HS-27A (cell line): Measurements from ENCODE around the gene TST.

Experiments used
- DNase-seq: peaks from one replicate; pipeline ENCODE4 v3.0.0-alpha.2; 2012; ENCODE audit warnings: low read depth, missing footprints

Gene TST

DNA sequence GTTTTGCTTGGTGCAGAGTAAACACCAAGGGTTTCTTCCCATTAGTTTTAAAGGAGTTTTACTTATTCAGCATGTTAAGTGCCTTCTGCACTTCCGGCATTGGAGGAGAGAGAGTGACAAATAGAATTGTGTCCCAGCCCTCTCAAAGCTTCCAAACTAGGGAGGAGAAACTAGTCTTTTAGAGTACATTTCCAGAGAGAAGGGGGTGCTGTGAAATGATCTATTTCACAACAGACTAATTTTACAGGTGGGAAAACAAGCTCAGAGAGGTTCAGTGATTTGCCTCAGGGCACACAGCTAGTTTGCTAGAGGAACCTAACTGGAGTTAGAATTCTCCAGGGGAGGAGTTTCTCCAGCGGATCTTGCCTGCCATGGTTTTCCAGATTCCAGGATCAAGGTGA, 12.9 kb upstream of the TST start:
- no peak for DNase-seq

DNA sequence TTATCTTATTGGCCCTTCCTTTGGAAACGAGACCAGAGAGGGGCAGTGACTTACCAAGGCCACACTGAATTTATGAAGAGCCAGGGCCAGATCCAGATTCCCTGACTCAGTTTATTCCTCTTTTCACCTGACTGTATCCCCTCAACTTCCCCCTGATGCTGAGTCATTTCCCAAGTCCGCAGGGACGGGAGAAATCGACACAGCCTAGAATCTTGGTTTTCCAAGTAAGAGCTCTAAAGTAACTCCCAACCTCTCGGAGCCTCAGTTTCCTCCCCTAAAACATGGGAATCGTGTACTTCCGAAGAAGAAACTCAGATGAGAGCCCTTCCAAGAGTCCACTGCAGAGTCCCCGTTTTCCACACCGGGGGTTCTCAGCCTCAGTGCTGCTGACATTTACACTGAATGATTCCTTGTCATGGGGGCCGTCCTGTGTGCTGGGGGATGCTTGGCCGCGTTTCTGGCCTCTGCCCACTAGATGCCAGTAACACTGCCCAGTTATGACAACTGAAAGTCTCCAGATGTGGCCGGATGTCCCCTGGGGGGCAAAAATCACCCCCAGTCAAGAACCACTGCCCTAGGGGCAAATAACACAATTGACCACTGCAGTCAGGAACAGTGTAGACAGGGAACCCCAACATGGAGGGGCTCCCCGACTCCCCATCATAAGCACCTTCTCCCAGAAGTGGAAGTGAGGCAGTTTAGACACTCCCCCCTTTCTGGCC, 11.5 kb upstream of the TST start:
- DNase-seq = no peak

DNA sequence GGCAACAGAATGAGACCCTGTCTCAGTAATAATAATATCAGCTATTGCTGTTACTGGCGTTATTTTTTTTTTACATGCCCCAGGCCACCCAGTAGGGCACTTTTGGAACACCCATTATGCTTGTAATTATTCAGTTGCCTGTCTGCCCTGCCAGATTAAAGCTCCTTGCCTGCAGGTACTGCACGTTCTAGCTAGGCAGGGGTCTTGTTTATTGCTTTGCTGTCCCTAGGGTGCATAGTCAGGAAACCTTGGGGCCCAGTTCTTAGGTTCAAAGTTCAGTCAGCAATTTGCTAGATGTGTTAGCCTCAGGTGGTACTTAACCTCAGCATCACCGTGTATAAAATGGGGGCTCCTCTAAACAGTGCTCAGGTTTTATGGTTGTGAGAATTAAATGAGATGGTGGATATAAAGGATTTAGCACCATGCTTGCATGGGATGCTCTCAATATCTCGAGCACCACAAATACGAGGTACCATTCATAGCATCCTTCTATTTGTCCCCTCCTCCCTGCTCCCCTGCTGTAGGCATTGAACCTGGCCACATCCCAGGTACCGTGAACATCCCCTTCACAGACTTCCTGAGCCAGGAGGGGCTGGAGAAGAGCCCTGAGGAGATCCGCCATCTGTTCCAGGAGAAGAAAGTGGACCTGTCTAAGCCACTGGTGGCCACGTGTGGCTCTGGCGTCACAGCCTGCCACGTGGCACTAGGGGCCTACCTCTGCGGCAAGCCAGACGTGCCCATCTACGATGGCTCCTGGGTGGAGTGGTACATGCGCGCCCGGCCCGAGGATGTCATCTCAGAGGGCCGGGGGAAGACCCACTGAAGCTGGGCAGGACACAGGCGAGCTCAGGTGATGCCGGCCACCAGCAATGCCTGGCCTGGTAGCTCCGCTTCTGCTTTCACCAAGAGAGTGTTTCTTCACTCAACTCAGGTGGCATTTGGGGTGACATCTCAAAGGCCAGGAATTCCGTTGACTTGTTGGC, 9.7 kb upstream of the TST start:
- no peak for DNase-seq

DNA sequence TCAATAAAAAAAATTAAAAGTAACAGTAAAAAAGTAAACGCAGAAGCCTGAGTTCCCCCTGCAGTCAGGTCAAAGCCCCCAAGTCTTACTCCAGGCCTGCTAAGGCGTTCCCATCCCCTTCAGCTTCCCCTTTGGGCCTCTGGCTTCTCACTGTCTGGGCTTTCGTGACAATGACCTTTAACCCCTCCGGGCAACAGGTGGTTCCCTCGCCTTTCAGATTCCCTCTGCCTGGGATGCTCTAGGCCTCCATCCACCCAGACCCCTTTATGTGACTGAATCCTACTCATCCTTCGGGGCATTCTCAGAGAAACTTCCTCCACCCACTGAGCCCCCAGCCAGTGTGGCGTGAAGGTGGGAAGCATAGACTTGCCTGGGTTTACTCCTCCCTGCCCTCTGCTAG, 8.3 kb upstream of the TST start:
- DNase-seq = no peak

DNA sequence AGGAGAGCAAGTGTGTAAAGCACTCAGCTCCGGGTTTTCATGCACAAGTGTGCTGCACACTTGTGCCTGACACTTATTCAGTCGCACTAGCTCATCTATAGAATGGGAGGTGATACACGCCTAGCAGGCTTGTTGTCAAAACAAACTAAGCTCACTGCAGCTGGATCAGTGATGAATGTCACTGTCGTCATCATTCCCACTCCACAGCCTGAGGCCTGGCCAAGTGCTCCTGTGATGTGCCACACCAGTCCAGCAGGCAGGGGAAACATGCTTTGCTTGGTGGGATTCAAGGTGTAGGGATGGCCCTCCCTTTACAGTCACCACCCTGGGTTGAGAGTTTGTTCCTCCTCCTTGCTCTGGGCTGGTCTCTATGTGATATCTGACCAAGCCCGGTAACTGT, 7.1 kb upstream of the TST start:
- DNase-seq = no peak

DNA sequence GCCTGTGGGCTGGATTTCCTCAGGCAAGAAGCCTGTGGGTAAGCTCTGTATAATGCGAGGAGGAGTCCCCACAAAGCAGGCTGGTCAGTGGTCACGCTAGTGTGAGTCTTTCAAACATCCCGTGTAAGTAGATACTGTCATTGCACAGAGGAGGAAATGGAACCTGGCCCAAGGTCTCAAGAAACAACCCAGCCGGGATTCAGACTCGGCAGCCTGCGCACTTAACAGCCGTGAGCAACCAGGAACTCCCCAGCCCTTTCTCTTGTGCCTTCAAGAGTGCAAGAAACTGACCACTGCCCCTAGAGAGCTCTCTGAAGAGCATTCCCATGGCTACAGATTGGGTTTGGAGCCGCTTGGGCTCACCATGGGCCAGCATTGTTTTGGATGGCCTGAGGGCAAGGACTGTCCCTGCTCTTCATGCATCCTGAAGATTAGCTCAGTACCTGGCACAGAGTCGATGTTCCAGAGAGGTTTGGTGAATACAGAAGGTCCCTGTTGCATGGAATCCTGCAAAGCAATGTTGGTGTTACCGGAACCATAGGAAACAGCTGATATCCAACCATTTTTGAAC, 6.3 kb upstream of the TST start:
- no peak for DNase-seq

DNA sequence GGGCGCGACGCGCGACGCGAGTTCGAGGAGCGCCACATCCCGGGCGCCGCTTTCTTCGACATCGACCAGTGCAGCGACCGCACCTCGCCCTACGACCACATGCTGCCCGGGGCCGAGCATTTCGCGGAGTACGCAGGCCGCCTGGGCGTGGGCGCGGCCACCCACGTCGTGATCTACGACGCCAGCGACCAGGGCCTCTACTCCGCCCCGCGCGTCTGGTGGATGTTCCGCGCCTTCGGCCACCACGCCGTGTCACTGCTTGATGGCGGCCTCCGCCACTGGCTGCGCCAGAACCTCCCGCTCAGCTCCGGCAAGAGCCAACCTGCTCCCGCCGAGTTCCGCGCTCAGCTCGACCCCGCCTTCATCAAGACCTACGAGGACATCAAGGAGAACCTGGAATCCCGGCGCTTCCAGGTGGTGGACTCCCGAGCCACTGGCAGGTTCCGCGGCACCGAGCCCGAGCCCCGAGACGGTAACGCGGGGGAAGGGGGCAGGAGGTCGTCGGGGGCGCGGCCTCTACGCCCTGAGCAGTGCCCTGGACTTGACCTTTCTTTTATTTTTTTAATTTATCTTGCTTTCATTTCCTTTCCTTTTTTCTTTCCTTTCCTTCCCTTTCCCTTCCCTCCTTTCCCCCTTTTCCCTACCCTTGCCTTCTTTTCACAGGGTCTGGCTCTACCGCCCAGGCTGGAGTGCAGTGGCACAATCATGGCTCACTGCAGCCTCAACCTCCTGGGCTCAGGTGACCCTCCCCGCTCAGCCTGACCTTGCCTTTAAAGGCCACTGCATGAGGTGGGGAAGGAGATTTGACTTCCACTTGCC, 5.3 kb upstream of the TST start:
- no peak for DNase-seq

DNA sequence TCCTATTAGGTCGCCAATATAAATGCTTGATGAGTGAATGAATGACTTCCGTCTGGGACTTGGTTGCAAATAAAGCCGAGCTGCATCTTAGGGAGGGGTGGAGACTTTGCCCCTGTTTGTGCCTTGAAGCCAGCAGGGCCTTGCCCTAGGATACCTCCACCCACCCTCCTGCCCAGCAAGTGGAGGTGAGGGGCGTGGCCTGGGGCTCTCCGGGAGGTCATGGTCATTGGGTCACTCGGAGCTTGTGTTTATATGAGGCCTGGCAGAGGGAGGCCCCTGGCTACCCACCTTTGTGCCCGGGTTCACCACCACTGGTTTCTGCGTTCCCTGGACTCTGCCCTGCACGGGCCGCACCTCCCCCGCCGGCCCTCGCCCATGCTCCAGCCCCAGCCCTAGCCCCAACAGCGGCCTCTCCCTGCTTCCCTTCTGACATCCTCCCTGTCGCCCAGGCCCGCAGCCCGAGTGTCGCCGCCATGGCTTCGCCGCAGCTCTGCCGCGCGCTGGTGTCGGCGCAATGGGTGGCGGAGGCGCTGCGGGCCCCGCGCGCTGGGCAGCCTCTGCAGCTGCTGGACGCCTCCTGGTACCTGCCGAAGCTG, 4.6 kb upstream of the TST start:
- DNase-seq = no peak

DNA sequence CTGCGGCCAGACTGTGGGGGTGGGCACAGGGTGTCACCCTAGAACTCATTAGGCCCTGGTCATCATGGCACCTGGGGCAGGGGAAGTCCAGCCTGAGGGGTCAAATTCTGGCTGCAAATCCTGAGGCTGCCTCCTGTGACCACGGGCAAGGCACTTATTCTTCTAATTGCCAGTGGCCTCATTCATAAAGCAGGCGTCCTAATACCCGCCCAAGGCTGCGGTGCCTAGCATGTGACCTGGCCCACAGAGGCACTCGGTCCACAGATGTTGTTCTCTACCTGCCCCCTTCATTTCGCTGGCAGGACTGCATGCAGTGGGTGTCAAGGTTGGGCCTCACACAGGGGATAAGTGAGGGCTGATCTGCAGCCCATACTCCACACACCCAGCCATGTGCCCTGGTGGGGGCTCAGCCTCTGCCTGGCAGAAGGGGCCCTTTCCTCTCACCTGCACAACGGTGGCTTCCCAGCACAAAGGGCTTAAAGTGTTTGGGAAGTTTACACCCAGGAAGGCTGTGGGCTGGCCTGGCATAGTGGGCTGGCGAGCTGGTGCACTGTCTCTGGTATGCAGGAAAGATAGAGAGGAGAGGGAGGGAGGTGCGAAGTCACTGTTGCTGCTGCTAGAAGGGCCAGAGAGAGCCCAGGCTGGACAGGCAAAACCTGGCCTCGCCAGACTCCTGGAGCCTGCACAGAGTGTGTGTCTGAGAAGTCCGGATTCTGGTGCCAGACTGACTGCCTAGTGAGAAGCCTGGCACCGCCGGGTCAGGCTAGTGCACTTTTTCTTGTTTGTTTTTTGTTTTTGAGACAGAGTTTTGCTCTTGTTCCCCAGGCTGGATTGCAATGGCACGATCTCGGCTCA, 3.5 kb upstream of the TST start:
- no peak for DNase-seq

DNA sequence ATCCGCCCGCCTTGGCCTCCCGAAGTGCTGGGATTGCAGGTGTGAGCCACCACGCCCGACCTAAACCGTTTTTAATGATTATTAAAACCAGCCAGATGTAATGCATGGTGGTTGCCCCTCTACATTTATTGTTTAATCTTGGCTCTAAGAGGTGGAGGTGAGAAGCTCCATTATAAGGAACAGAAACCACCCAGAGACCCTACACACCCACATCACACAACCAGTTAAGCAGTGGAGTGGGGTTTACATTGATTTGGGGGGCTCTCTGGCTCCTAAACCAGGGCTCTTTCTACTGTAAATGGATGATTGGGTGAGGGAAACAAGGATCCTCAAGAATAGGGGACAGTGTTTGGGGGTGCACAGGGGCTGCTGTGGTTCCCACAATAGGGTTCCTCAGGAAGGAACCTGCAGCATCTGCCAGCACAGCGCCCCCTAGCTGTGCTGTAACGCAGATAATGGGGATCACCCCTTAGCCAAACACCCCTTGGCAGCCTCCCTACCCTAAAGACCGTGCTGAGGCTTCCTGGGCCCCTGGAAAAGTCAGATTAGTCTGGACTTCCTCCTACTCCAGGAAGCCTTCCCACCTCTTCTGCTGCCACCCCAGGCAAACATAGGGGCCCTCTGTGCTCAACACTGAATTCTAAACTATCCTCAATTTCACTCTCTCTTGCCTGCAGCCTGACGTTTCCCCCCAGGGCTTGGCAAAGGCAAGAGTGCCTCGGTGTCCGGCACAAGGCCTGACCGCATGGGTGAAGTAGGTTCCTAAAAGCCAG, 2.6 kb upstream of the TST start:
- DNase-seq = no peak

DNA sequence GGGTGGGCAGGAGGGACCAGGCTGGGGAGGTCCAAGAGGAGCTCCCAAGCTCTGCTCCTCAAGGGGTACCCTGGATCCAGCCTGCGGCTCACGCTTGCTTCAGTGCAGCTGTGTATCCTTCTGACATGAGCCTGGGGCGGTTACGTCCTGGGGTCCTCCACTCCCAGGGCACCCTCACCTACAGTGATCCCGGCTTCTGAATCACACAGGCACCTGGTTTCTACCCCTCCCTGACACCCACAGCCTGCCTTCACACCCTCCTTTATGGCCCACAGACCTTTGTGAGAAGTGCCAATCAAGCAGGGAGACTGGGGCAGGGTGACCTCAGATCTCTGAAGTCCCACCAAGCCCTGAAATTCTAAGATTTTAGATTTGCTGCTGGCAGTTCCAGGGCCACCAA, 1.8 kb upstream of the TST start:
- no peak for DNase-seq

DNA sequence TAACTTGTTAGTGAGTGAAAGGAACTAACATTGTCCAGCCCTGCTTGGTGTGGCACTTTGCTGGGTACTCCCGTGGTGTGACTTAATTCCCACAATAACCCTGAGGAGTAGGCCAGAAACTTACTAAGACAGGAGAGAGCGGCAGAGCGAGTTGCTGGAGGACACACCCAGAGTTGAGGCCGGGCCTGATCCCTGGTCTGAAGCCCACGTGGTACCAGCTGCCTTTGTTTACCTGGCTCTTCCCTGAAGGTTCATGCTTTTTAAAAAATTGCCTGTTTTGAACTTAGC, 889 bp upstream of the TST start:
- peak; percentile 20 for DNase-seq

DNA sequence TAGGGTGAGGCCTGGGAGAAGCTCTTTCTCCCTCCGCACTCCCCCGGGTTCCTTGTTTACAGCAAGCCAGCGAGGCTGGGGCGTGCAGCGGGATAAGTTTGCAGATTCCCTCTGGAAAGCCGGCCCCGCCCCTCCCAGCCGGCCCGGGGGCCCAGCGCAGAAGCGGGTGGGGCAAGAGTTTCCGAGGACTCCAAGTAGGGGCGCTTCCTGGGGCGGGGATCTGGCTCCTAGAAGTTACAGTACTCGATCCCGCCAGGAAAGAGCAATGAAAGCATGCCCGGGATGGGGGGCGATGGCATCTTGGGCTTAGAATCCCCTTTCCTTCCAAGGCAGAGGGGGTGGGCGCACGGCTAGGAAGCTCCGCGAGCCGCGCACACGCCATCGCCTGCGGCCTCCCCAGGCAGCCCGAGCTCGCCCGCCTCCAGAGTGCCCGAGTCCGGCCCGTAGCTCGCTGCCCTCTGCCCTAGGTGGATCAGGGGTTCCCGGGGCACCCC, 385 bp downstream of the TST start:
- DNase-seq = no peak

DNA sequence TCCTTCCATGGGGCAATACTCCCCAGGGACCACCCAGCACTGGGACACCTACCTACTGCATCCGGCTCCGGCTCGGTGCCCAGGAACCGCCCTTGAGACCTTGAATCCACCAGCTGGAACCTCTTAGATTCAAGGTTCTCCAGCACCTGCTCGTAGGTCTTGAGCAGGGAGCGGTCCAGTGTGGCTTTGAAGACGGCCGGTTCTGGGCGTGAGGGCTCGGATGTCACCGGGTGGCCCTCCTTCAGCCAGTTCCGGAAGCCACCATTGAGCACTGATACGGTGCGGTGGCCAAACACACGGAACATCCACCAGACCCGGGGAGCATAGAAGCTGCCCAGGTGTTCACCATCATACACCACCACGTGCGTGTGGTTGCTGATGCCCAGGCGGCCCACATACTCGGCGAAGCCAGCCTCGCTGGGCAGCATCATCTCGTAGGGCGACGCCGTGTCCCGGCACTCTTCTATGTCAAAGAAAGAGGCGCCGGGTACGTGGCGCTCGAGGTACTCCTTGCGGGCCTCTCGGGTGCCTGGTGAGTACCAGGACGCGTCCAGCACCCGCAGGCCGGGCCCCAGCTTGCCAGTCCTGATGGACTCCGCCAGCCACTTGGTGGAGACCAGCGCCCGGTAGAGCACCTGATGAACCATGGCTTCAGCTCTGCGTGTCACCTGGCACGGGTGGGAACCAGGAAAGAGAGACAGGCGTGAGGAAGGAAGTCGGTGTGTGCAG, 997 bp downstream of the TST start:
- DNase-seq = no peak

DNA sequence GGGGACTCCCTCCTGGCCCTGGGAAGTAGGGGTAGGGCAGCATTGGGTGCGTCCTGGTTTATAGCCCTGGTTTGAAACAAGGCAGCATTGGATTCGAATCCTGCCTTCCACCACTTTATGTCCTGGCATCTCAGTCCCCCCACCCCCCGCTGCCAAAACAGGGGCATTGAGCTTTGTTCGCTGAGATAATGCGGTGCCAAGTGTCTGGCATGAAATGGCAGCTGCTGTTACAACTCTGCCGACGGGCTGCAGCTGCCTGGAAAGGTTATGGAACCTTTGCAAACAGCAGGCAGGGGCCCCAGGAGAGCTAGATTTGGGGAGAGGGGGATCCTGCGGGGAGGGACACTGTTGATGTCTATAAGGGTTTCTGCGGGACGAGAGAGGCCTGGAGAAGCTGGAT, 1.9 kb downstream of the TST start:
- DNase-seq = no peak

DNA sequence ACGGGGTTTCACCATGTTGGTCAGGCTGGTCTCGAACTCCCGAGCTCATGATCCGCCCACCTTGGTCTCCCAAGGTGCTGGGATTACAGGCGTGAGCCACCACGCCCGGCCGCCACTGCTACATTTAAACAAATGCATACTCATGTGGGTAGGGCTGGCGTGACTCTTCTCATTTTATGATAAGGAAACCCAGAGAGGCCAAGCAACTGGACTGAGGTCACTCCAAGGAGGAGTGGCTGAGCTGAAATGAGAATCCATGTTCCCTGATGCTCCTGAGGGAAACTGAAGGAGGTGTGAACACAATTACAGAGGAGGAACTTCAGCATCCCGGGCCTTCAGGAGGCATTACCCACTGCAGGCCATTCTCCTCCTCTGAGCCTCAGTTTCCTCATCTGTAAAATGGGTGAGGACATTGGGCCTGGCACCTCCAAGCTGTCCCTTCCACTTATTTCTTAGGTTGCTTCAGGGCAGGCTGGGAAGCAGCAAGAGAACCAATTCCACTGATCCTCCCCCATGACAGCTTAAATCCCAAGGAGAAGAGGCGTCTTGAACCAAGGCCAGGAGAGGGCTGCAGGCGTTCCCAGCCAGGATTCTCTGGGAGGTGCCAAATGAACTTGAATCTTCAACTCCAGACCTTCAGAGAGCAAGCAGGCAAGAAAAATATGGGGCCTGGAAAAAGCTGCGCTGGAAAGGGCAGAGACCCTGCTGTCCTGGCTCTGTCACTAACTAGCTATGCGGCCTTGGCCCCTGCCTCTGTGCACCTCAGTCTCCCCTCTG, 2.9 kb downstream of the TST start:
- no peak for DNase-seq

DNA sequence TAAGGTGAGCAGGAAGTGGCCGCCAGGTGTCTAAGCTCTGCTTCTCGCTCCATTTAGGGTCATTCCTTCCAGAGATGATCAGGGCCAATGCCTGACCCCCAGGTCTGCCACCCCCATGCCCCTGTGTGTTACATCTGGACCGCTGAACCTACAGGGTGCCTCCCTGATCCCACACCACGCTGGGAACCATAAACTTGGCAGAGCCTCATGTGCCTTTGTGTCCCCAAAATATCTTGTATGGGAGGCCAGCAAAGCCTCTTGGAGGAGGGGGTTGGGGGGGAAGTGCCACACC, 3.7 kb downstream of the TST start:
- DNase-seq = no peak

DNA sequence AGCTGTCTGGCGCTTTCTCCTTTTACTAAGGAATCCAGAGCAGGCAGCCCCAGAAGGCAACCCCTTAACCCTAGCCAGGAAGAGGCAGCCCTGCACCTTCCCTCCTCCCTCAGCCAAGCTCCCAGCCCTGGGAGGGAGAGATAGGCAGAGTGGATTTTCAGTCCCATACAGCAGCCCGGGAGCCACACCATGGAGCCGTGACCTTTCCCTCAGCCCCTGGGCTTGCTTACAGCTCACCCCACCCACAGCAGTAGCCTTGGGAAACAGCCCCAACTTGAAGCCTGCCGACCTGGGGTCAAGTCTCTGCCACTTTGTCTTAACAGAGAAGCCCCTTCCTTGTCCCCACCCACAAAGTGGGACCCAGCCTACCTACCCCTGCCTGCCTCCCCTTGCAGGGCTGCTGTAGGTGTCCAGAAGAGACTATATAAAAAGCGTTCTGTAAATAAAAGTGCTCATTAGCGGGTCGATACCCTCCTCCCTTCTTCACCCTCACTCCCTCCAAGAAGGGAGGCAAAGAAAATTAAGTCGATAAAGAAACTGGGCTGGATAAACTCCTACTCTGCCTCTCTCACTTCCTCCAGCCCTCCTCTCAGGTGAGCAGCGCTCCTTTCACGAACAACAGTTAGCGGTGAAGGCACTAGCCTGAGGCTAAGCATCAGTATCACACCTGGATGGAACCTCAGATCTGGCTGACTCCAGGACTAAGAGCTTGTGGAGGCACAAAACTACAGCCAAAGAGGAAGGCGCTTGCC, 4.2 kb downstream of the TST start:
- no peak for DNase-seq
